Tibial nerve (tissue), 4 donors: ENCODE results near the gene CELF3. TPM values are rescaled to one million over a fixed set of nuclear protein-coding genes. Genes with fewer than 3 reads are reported as not detected.

Source experiments
- DNase-seq, 2 donors: peaks; one replicate each; pipeline ENCODE4 v3.0.0-alpha.2; 2019; ENCODE audit warnings: low spot score in 2 of 2
- H3K27ac ChIP-seq, 4 donors: fragments of 200-600 bp; sonication (generic) in 3 of 4; one replicate each; pipeline ENCODE4 v1.5.1; 2017 to 2019; ENCODE audit warnings: mild to moderate bottlenecking in 1 of 4
- H3K27me3 ChIP-seq, 2 donors: fragments of 200-600 bp; sonication (generic) in 1 of 2; one replicate each; pipeline versions ENCODE4 v1.5.1 to v1.6.0; 2017 to 2019
- H3K36me3 ChIP-seq, 3 donors: fragments of 200-600 bp; sonication (generic); one replicate each; pipeline ENCODE4 v1.5.1; 2018 to 2019
- H3K4me1 ChIP-seq, 4 donors: fragments of 200-600 bp; sonication (generic) in 3 of 4; one replicate each; pipeline ENCODE4 v1.5.1; 2017 to 2019
- H3K4me3 ChIP-seq, 4 donors: fragments of 200-600 bp; sonication (generic) in 3 of 4; one replicate each; pipeline ENCODE4 v1.5.1; 2017 to 2019; ENCODE audit warnings: mild to moderate bottlenecking in 1 of 4, moderate library complexity in 1 of 4
- H3K9me3 ChIP-seq, 4 donors: fragments of 200-600 bp; sonication (generic) in 3 of 4; one replicate each; pipeline ENCODE4 v1.5.1; 2017 to 2019
- EP300 ChIP-seq, 2 donors: sonication (generic); formaldehyde crosslinking; IDR thresholded peaks; one replicate each; pipeline ENCODE4 v1.6.1; 2017; ENCODE audit warnings: antibody characterized with exemption in 2 of 2, mild to moderate bottlenecking in 1 of 2
- POLR2A ChIP-seq, 2 donors: fragments of 450-650 bp; IDR thresholded peaks; one replicate each; pipeline ENCODE4 v1.6.1; 2017; ENCODE audit warnings: antibody characterized with exemption in 2 of 2, mild to moderate bottlenecking in 2 of 2, moderate library complexity in 2 of 2
- WGBS, 2 donors: methylation state at CpG; one replicate each; pipeline ENCODE4 v1.1.5; 2018; 5-methylcytosine and 5-hydroxymethylcytosine counted together
- small RNA-seq: library from RNA; depleted of rRNA; stranded (forward); fragments of <200 nt; gene quantifications from one replicate; pipeline ENCODE3, GENCODE V24; 2016
- total RNA-seq, 4 donors: library from RNA; depleted of rRNA; stranded (reverse); fragments of >200 nt; gene quantifications; one replicate each; pipeline ENCODE4 v1.1.0, GENCODE V29; 2016
- TF ChIP-seq, protein P1 (sequence below), 5 experiments: fragments of 200-600 bp in 3 of 5; fragments of 450-650 bp in 2 of 5; sonication (generic) in 3 of 5; IDR thresholded peaks; one replicate each; pipeline ENCODE4 v1.5.1; 2016 to 2019; ENCODE audit warnings: antibody characterized with exemption in 5 of 5, mild to moderate bottlenecking in 3 of 5, moderate library complexity in 2 of 5

The CELF3 gene
- total RNA-seq, 4 donors from 2014 or later: not detected

DNA sequence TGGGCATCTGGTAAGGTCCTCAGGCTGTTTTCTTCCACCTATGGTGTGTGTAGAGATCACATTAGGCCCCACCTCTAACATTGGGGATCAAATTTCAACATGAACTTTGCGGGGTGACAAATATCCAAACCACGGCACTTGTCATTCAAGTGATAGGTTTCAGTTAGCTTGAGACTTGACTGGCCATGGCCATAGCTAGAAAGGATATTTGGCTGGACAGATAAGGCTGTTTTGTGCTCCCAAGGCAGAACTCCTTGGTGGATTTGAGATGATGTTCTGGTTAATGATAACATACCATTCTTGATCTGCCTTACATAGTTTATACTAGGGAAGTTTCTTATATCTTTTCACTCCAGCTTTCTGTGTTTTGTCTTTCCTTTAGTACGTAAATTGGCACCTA is 48.5 kb downstream of the CELF3 start:
- 87% methylated on average over 3 of the region's 3 CpGs for WGBS, 2 donors

DNA sequence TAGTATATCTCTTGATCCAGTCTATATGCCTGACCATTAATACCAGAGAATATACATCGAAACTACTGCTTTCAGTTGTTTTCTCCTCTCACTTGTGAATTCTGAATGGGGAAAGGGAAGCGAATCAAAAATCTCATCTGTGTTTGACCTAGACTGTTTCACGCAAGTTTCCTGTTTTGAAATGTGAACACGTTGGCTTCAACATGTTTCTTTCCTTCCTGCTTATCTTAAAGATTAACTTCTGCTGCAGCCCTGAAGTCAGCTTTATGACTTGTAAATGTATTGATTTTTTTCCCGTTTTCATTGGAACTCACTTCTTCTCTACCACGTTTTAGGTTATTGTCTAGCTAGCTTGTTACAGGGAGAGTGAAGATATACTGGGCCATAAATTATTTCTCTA is 54.9 kb downstream of the CELF3 start:
- peaks cover 0 to 4% (median 0%) of the 10 kb centered on the region in 4 donors for H3K4me1 ChIP-seq
- TF ChIP-seq EP300 (IDR thresholded peaks at IDR 0.05): peak in 1 of 2 donors; percentile 26
- TF ChIP-seq, protein P1, sequence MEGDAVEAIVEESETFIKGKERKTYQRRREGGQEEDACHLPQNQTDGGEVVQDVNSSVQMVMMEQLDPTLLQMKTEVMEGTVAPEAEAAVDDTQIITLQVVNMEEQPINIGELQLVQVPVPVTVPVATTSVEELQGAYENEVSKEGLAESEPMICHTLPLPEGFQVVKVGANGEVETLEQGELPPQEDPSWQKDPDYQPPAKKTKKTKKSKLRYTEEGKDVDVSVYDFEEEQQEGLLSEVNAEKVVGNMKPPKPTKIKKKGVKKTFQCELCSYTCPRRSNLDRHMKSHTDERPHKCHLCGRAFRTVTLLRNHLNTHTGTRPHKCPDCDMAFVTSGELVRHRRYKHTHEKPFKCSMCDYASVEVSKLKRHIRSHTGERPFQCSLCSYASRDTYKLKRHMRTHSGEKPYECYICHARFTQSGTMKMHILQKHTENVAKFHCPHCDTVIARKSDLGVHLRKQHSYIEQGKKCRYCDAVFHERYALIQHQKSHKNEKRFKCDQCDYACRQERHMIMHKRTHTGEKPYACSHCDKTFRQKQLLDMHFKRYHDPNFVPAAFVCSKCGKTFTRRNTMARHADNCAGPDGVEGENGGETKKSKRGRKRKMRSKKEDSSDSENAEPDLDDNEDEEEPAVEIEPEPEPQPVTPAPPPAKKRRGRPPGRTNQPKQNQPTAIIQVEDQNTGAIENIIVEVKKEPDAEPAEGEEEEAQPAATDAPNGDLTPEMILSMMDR (IDR thresholded peaks at IDR 0.05): no peak
- no peaks in the 10 kb centered on the region for H3K27me3 ChIP-seq
- no peaks in the 10 kb centered on the region for H3K9me3 ChIP-seq
- peaks cover 0 to 59% (median 0%) of the 10 kb centered on the region in 3 donors for H3K36me3 ChIP-seq
- no peak overlapping the region for H3K4me3 ChIP-seq
- DNase-seq: no peak
- WGBS, 2 donors: 77 to 83% methylated on average over 6 of the region's 6 CpGs
- no peak overlapping the region for H3K27ac ChIP-seq

More for the DNA sequence above, 48.5 kb downstream of the CELF3 start:
- Histone ChIP-seq H3K4me3 (no peak overlapping the region), H3K27me3 (no peaks in the 10 kb centered on the region), H3K27ac (no peak overlapping the region), H3K9me3 (peaks cover 0 to 12% (median 2%) of the 10 kb centered on the region in 4 donors), H3K4me1 (no peaks in the 10 kb centered on the region), H3K36me3 (peaks cover 0 to 42% (median 0%) of the 10 kb centered on the region in 3 donors)
- DNase-seq: no peak
- TF ChIP-seq, protein P1 (IDR thresholded peaks at IDR 0.05): no peak
- TF ChIP-seq EP300 (IDR thresholded peaks at IDR 0.05): no peak
- TF ChIP-seq POLR2A (IDR thresholded peaks at IDR 0.05): no peak

DNA sequence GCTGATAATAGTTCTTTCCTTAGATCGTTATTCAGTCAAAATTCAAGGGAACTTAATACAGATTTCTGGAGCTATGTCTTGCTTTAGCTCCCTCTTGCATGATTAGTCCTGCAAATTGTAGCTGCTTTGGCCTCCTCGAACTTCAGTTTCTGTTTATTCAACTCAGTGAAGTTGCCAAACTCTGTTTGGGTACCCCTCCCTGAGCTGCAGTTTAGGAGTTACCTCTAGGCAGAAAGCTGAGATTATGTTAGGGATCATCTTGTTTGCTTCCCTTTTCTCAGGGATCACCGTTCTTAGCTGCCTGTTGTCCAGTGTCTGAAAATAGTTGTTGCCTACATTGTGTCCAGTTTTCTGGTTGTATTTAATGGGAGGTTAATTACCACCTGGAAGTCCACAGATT is 61.2 kb downstream of the CELF3 start:
- Histone ChIP-seq H3K4me3 (no peak overlapping the region), H3K27ac (peak overlapping the region in 1 of 4 donors; percentile 43), H3K9me3 (no peaks in the 10 kb centered on the region), H3K27me3 (no peaks in the 10 kb centered on the region), H3K36me3 (peaks cover 0 to 22% (median 0%) of the 10 kb centered on the region in 3 donors), H3K4me1 (peaks cover 0 to 12% (median 6%) of the 10 kb centered on the region in 4 donors)
- no peak for TF ChIP-seq EP300 (IDR thresholded peaks at IDR 0.05)
- TF ChIP-seq POLR2A (IDR thresholded peaks at IDR 0.05): no peak
- TF ChIP-seq, protein P1 (IDR thresholded peaks at IDR 0.05): no peak
- DNase-seq: no peak
- WGBS, 2 donors: 52 to 55% methylated on average over 3 of the region's 3 CpGs

DNA sequence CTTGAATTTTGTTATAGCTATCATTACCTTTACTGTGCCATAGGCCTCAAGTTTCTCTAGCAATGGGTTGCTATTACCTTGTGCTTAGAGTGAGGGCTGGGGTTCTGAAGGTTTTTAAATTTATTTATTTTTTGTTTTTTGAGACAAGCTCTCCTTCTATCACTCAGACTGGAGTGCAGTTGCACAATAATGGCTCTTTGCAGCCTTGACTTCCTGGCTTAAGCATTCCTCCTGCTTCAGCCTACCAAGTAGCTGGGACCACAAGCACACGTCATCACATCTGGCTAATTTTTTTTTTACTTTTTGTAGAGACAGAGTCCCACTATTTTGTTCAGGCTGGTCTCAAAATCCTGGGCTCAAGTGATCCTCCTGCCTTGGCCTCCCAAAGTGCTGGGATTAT is 63.2 kb downstream of the CELF3 start:
- DNase-seq: no peak
- no peaks in the 10 kb centered on the region for H3K27me3 ChIP-seq
- WGBS, 2 donors: 79 to 81% methylated on average over 1 of the region's 1 CpG
- no peak overlapping the region for H3K4me3 ChIP-seq
- peaks cover 0 to 12% (median 6%) of the 10 kb centered on the region in 4 donors for H3K4me1 ChIP-seq
- no peaks in the 10 kb centered on the region for H3K9me3 ChIP-seq
- TF ChIP-seq, protein P1 (IDR thresholded peaks at IDR 0.05): no peak
- TF ChIP-seq POLR2A (IDR thresholded peaks at IDR 0.05): no peak
- TF ChIP-seq EP300 (IDR thresholded peaks at IDR 0.05): no peak
- peaks cover 0 to 12% (median 0%) of the 10 kb centered on the region in 3 donors for H3K36me3 ChIP-seq
- H3K27ac ChIP-seq: no peak overlapping the region

Small RNA genes lying within 50 kb of the gene (small RNA-seq; reads per million reads assigned to genes)
- not detected for gene RNU6-662P

Other genes starting within 250 kb of the CELF3 start
- gene CGN, start 205.4 kb downstream of the CELF3 start, total RNA-seq: 1 to 10 TPM in 3 of 4 donors, under 1 TPM in 1; 0.63 to 4.9 (median 2.0) TPM
- 1 to 10 TPM; 3.3 to 8.1 (median 5.3) TPM for gene TUFT1, start 176.5 kb downstream of the CELF3 start, total RNA-seq
- 10 to 100 TPM; 35.7 to 44.6 (median 41.7) TPM for gene SNX27, start 104.8 kb downstream of the CELF3 start, total RNA-seq
- gene RIIAD1, start 4.7 kb upstream of the CELF3 start, total RNA-seq: not detected
- gene MRPL9, start 46.7 kb upstream of the CELF3 start, total RNA-seq: 10 to 100 TPM; 47.1 to 74.1 (median 58.7) TPM
- gene TDRKH, start 73.7 kb upstream of the CELF3 start, total RNA-seq: 1 to 10 TPM; 2.2 to 8.0 (median 7.0) TPM
- gene LINGO4, start 88.6 kb upstream of the CELF3 start, total RNA-seq: not detected
- under 1 TPM in 2 of 4 donors, not detected in 2; 0.21 to 0.90 TPM for gene RORC, start 115.0 kb upstream of the CELF3 start, total RNA-seq
- gene C2CD4D, start 123.0 kb upstream of the CELF3 start, total RNA-seq: 1 to 10 TPM in 2 of 4 donors, not detected in 2; 2.2 to 3.9 TPM
- not detected for gene THEM5, start 136.9 kb upstream of the CELF3 start, total RNA-seq
- 10 to 100 TPM; 17.7 to 48.6 (median 32.3) TPM for gene THEM4, start 192.7 kb upstream of the CELF3 start, total RNA-seq